SK-N-MC (cell line): ENCODE measurements around the gene PTGER1.
A peak's percentile ranks its signal among the peaks of the same experiment; 100 is the strongest.

ENCODE experiments used
- DNase-seq: peaks from one replicate; pipeline ENCODE4 v3.0.0-alpha.2; 2011; ENCODE audit warnings: low read depth, low spot score
- H3K27ac ChIP-seq: fragments of 200-600 bp; sonication (generic); 2 replicates; pipeline ENCODE4 v1.5.1; 2016; ENCODE audit warnings: mixed run types
- H3K36me3 ChIP-seq: fragments of 200-600 bp; sonication (generic); 2 replicates; pipeline ENCODE4 v1.6.1; 2017; ENCODE audit warnings: antibody characterized with exemption, low read length, mixed read lengths; ENCODE audit not compliant: insufficient read depth
- H3K4me3 ChIP-seq: fragments of 200-600 bp; sonication (generic); 2 replicates; pipeline ENCODE4 v1.5.1; 2016
- H3K9ac ChIP-seq: fragments of 200-600 bp; sonication (generic); 2 replicates; pipeline ENCODE4 v1.8.0; 2017; ENCODE audit warnings: mixed run types, mixed read lengths; ENCODE audit not compliant: insufficient read length
- H3K9me3 ChIP-seq: fragments of 200-600 bp; sonication (generic); 2 replicates; pipeline ENCODE4 v1.6.1; 2017; ENCODE audit warnings: low read depth, mild to moderate bottlenecking, antibody characterized with exemption, low read length, moderate library complexity, mixed read lengths
- EZH2 ChIP-seq: fragments of 200-600 bp; sonication (generic); IDR thresholded peaks from one replicate; pipeline ENCODE4 v1.6.1; 2017; ENCODE audit warnings: antibody characterized with exemption
- FOXP2 ChIP-seq: optimal IDR thresholded peaks from 2 replicates; pipeline ENCODE3; 2011; ENCODE audit warnings: mild to moderate bottlenecking, moderate library complexity; ENCODE audit not compliant: insufficient read depth; ENCODE audit errors: extremely low read length, control extremely low read depth
- POLR2AphosphoS5 ChIP-seq: IDR thresholded peaks from 2 replicates; pipeline ENCODE4 v1.6.1; 2012; ENCODE audit warnings: mild to moderate bottlenecking, low read depth, low read length, borderline replicate concordance

PTGER1 gene

GRCh38 chr19:14440049-14440448 is 35.1 kb downstream of the PTGER1 start:
- TF ChIP-seq POLR2AphosphoS5 = no peak
- no peak for TF ChIP-seq FOXP2
- no peak for TF ChIP-seq EZH2
- H3K4me3 ChIP-seq = no peak overlapping the region
- no peak for DNase-seq
- H3K36me3 ChIP-seq = peaks cover 26% of the 10 kb centered on the region; the same call in 1 of the 2 replicates
- no peak overlapping the region for H3K27ac ChIP-seq
- H3K9ac ChIP-seq = no peak overlapping the region
- H3K9me3 ChIP-seq = no peaks in the 10 kb centered on the region

DNA sequence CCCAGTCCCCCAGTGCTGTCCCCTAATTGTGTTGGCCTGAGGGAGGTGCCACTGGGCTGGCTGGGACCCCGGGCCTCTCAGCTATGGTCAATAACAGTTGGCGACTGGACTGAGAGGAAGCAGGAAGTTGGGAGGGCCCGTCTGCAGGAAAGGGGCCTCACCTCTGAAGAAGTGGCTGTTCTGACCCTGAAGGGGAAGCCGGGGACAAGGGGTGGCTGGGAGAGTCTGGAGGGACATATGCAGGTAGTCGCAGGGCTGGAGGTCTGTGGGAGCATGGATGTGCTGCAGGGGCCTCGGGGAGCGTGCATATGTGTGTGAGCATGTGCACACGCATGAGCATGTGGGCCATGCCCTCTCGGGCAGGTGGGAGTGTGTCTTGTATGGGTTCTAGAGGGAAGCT is 36.1 kb downstream of the PTGER1 start:
- H3K9ac ChIP-seq = no peak overlapping the region
- H3K9me3 ChIP-seq = no peaks in the 10 kb centered on the region
- DNase-seq = no peak
- H3K27ac ChIP-seq = no peak overlapping the region
- no peak for TF ChIP-seq POLR2AphosphoS5
- no peak for TF ChIP-seq EZH2
- TF ChIP-seq FOXP2 = no peak
- peaks cover 18% of the 10 kb centered on the region; the same call in 1 of the 2 replicates for H3K36me3 ChIP-seq
- H3K4me3 ChIP-seq = no peak overlapping the region

DNA sequence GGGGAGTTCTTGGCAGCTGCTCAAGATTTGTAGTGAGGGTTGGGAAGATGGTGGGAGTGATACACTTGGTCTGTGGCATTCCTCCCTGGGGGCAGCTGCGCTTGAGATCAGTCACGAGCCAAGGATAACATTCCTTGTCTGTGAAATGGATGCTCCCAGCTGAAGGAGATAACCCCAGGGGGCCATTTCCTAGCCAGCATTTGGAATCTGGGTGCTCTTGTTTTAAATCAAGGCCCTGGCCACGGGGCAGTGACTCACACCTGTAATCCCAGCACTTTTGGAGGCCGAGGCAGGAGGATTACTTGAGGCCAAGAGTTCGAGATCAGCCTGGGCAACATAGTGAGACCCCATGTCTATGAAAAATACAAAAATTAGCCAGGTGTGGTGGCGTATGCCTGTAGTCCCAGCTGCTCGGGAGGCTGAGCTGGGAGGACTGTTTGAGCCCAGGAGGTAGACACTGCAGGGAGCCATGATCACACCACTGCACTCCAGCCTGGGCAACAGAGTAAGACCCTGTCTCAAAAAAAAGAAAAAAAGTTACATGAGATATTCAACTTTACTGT is 37.5 kb downstream of the PTGER1 start:
- H3K9ac ChIP-seq = no peak overlapping the region
- no peak overlapping the region for H3K27ac ChIP-seq
- no peak for TF ChIP-seq EZH2
- TF ChIP-seq POLR2AphosphoS5 = no peak
- TF ChIP-seq FOXP2 = no peak
- H3K4me3 ChIP-seq = no peak overlapping the region
- H3K9me3 ChIP-seq = no peaks in the 10 kb centered on the region
- no peak for DNase-seq
- peaks cover 6% of the 10 kb centered on the region; the same call in 1 of the 2 replicates for H3K36me3 ChIP-seq

DNA sequence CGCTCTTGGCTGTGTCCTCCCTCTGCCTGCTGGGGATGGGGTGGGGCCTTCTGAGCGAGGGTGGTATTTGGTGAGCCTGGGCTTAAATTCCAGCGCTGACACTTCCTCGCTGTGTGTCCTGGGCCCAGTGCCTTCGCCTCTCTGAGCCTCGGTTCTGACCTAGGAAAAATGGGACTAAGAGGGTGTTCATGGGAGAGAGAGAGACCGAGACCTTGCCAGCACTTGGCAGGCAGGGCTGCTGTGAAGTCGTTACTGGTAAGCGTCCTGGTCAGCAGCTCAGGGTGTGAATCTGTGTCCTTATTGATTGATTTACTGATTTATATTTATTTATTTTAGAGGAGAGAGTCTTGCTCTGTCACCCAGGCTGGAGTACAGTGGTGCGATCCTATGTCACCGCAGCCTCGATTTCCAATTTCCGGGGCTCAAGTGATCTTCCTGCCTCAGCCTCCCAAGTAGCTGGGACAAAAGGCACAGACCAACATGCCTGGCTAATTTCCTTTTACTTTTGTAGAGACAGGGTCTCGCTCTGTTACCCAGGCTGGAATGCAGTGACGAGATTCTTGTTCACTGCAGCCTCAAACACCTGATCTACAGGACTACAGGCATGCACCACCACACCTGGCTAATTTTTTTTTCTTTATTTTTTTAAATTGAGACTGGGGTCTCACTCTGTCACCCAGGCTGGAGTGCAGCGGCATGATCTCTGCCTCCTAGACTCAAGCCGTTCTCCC is 39.7 kb downstream of the PTGER1 start:
- no peaks in the 10 kb centered on the region for H3K9me3 ChIP-seq
- no peak overlapping the region for H3K27ac ChIP-seq
- TF ChIP-seq EZH2 (no peak), FOXP2 (no peak)
- no peak overlapping the region for H3K9ac ChIP-seq
- H3K4me3 ChIP-seq = no peak overlapping the region
- no peaks in the 10 kb centered on the region for H3K36me3 ChIP-seq
- no peak for DNase-seq

GRCh38 chr19:14434543-14435319 is 40.4 kb downstream of the PTGER1 start:
- Histone ChIP-seq H3K9me3 (no peaks in the 10 kb centered on the region), H3K4me3 (peak overlapping the region; percentile 89), H3K36me3 (no peaks in the 10 kb centered on the region), H3K27ac (no peak overlapping the region), H3K9ac (no peak overlapping the region)
- TF ChIP-seq EZH2 (no peak), FOXP2 (no peak), POLR2AphosphoS5 (no peak)
- DNase-seq = no peak

DNA sequence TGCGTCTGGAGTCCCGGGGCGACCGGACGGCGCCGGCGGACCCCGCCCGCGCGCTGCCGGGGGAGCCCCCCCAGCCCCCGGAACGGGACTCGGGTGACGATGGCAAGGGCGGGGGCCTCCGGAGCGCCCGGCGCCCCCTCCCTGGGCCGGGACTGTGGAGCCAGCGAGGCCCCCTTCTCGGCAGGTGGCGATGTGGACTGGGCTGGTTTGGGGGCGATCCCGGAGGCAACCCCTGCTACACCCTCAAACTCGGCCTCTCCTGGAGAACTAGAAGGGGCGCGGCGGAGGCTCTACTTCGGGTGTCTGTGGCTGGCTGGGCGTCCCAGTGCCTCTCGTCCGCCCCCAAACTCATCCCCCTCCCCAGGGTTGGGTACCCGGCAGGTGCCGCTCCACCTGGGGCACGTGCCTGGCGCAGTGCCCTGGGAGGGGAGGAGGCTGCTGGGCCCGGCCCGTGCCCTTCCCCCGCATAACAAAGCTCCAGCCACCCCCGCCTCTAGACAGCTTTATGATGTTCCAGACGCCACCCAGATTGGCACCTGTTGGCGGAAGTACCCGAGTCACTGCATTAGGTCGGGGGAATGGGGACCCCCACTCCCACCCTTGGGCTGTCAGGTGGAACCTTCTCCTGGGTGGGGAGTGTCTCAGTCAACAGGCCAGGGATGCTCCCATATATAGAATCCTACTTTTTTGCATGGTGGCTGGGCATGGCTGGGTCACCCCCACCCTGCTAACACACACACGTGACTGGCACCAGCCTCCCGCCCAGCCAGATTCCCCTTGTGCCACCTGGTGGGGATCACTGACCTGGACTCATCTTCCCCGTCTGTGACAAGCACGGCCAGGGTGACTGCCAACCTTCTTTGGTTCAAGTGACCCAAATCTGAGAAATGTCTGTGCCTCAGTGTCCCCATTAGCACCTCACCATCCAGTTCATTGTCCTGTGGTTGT is 41.3 kb downstream of the PTGER1 start:
- peak overlapping the region; percentile 81 for H3K9ac ChIP-seq
- peak overlapping the region; percentile 89 for H3K4me3 ChIP-seq
- no peak for DNase-seq
- no peak overlapping the region for H3K27ac ChIP-seq
- H3K36me3 ChIP-seq = no peaks in the 10 kb centered on the region
- no peaks in the 10 kb centered on the region for H3K9me3 ChIP-seq
- no peak for TF ChIP-seq FOXP2
- TF ChIP-seq EZH2 = no peak
- no peak for TF ChIP-seq POLR2AphosphoS5

DNA sequence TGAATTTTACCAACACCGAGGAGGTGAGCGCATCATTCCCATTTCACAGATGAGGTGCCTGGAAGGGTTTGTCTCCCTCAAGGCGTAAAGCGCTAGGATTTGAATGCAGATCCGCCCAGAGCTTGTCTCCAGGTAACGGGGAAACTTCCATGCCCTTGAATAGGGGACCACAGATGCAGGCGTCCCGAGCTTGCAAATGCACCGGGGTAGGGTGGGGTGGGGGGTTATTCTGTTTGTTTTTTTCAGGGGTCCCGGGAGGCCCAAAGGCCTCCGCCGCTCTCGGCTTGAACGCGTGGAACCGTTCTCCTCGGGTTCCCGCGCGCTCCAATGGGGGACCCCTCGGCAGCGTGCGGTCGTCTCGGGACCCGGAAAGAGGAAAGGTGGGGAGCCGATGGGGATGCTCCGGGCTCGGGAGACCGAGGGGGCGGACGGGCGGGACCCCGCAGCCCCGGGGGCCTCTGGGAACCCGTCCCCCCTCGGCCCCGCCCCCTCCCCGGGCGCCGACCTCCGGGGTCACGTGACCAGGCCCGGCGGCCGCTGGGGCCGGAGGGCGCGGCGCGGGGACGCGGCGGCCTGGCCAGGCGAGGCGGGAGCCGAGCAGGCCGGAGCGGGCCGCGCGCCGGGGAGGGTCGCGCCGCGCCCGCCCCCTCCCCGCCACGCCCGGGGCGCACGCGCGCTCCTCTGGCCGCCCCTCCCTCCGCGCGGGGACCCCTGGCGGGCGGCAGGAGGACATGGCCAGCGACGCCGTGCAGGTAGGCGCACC is 42.2 kb downstream of the PTGER1 start, which contains the start of gene PKN1:
PKN1 (plus strand) TSS at position 516 of the 763 bp plus-strand sequence; CDS start at position 732, 216 bp downstream.
- no peak within 1 kb of the TSS for H3K27ac ChIP-seq

More for the DNA sequence above, 42.2 kb downstream of the PTGER1 start, which contains the start of gene PKN1:
- H3K9ac ChIP-seq = peak within 1 kb of the TSS; percentile 81
- no peak for TF ChIP-seq FOXP2
- no peak for TF ChIP-seq EZH2
- peak; percentile 61; the same call in 1 of the 2 replicates for TF ChIP-seq POLR2AphosphoS5
- H3K9me3 ChIP-seq = no peaks in the 10 kb centered on the region
- DNase-seq = no peak
- H3K36me3 ChIP-seq = no peaks in the 10 kb centered on the region
- peak within 1 kb of the TSS; percentile 89 for H3K4me3 ChIP-seq
